GM06990 (cell line): ENCODE results near the gene EML1.

Experiments used
- DNase-seq: peaks from one replicate; pipeline ENCODE4 v3.0.0-alpha.2; 2011; ENCODE audit not compliant: insufficient read length; ENCODE audit errors: extremely low read depth
- H3K27me3 ChIP-seq: replicated peaks from 2 replicates; pipeline ENCODE4 v1.6.0; 2011; ENCODE audit warnings: low read length; ENCODE audit not compliant: control insufficient read depth, insufficient read depth
- H3K36me3 ChIP-seq: 2 replicates; pipeline ENCODE4 v1.5.1; 2011; ENCODE audit warnings: low read length; ENCODE audit not compliant: control insufficient read depth, insufficient read depth
- H3K4me3 ChIP-seq: replicated peaks from 2 replicates; pipeline ENCODE4 v1.5.1; 2011; ENCODE audit warnings: low read depth, mild to moderate bottlenecking, control low read depth, low read length
- TF ChIP-seq, protein P1 (sequence below): IDR thresholded peaks from 2 replicates; pipeline ENCODE4 v1.5.1; 2011; ENCODE audit warnings: low read length, control low read depth, mild to moderate bottlenecking, inconsistent platforms; ENCODE audit not compliant: insufficient read depth, poor library complexity, severe bottlenecking

Gene EML1

DNA sequence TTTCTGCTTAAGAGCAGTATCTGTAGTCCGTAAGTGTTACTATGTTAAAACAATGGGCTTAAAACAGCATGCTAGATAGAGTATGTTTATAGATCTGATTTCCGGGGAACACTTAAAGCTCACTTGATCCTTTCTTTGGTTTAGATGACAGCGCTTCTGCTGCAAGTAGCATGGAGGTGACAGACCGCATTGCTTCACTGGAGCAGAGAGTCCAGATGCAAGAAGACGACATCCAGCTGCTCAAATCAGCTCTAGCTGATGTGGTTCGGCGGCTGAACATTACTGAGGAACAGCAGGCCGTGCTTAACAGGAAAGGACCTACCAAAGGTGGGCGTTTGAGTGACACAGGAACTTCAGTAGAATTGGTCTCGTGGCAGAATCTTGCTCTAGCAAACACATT is 57.5 kb downstream of the EML1 start:
- H3K36me3 ChIP-seq, result no peaks in the 10 kb centered on the region
- H3K4me3 ChIP-seq, result no peak overlapping the region
- no peaks in the 10 kb centered on the region; the same call in none of the 2 replicates for H3K27me3 ChIP-seq
- no peak for DNase-seq
- TF ChIP-seq, protein P1, sequence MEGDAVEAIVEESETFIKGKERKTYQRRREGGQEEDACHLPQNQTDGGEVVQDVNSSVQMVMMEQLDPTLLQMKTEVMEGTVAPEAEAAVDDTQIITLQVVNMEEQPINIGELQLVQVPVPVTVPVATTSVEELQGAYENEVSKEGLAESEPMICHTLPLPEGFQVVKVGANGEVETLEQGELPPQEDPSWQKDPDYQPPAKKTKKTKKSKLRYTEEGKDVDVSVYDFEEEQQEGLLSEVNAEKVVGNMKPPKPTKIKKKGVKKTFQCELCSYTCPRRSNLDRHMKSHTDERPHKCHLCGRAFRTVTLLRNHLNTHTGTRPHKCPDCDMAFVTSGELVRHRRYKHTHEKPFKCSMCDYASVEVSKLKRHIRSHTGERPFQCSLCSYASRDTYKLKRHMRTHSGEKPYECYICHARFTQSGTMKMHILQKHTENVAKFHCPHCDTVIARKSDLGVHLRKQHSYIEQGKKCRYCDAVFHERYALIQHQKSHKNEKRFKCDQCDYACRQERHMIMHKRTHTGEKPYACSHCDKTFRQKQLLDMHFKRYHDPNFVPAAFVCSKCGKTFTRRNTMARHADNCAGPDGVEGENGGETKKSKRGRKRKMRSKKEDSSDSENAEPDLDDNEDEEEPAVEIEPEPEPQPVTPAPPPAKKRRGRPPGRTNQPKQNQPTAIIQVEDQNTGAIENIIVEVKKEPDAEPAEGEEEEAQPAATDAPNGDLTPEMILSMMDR, result no peak

GRCh38 chr14:99852578-99852977 is 59.4 kb downstream of the EML1 start:
- Histone ChIP-seq H3K27me3 (no peaks in the 10 kb centered on the region; the same call in none of the 2 replicates), H3K4me3 (no peak overlapping the region), H3K36me3 (no peaks in the 10 kb centered on the region)
- no peak for DNase-seq
- TF ChIP-seq, protein P1, result no peak

- H3K27me3 ChIP-seq, result no peaks in the 10 kb centered on the region; the same call in none of the 2 replicates
- TF ChIP-seq, protein P1, result no peak
- no peak for DNase-seq
These were observed 60.0 kb downstream of the EML1 start for GRCh38 chr14:99853206-99853605.

GRCh38 chr14:99854831-99855230 is 61.6 kb downstream of the EML1 start:
- TF ChIP-seq, protein P1, result no peak
- Histone ChIP-seq H3K27me3 (no peaks in the 10 kb centered on the region; the same call in none of the 2 replicates), H3K36me3 (no peaks in the 10 kb centered on the region), H3K4me3 (no peak overlapping the region)
- no peak for DNase-seq

More at GRCh38 chr14:99853206-99853605, 60.0 kb downstream of the EML1 start:
- Histone ChIP-seq H3K4me3 (no peak overlapping the region), H3K36me3 (no peaks in the 10 kb centered on the region)

DNA sequence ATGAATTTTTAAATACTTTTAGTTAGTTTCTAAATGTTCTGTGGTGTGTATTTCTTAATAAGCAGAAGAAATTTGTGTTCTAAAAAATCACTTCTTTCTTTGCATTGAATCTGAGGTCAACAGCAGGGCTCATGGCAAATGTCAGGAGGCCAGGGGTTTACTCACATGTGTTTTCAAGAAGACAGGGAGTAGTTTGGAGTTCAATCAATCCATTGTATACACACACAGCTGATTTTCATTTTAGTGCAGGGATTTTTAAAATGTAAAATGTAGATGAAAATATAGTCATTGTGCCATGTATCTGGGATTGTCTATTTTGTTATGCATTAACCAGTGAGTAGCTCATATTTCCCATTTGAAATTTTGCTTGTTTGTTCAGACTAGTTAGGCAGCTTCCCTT is 62.1 kb downstream of the EML1 start:
- no peak overlapping the region for H3K4me3 ChIP-seq
- TF ChIP-seq, protein P1, result no peak
- no peaks in the 10 kb centered on the region for H3K36me3 ChIP-seq
- DNase-seq, result no peak
- no peaks in the 10 kb centered on the region; the same call in none of the 2 replicates for H3K27me3 ChIP-seq

GRCh38 chr14:99857551-99857950 is 64.3 kb downstream of the EML1 start:
- Histone ChIP-seq H3K36me3 (no peaks in the 10 kb centered on the region), H3K27me3 (no peaks in the 10 kb centered on the region; the same call in none of the 2 replicates), H3K4me3 (no peak overlapping the region)
- no peak for DNase-seq
- TF ChIP-seq, protein P1, result no peak
